Hepatocyte (in vitro differentiated cells): ENCODE results near the gene IGSF11. TPM values are rescaled to one million over a fixed set of nuclear protein-coding genes. Genes with fewer than 3 reads are reported as not detected.

Experiments
- DNase-seq: peaks from one replicate; pipeline ENCODE4 v3.0.0-alpha.2; 2016; ENCODE audit warnings: low spot score
- H2AFZ ChIP-seq: fragments of 200-600 bp; sonication (generic); 2 replicates; pipeline ENCODE4 v1.6.0; 2016; ENCODE audit warnings: antibody characterized with exemption, mild to moderate bottlenecking
- H3K27ac ChIP-seq: fragments of 200-600 bp; sonication (generic); 2 replicates; pipeline ENCODE4 v1.5.1; 2016; ENCODE audit warnings: mild to moderate bottlenecking
- H3K27me3 ChIP-seq: fragments of 200-600 bp; sonication (generic); 2 replicates; pipeline ENCODE4 v1.6.1; 2016
- H3K36me3 ChIP-seq: fragments of 200-600 bp; sonication (generic); replicated peaks from 2 replicates; pipeline ENCODE4 v1.5.1; 2016; ENCODE audit warnings: low read depth; ENCODE audit not compliant: insufficient read depth
- H3K4me1 ChIP-seq: fragments of 200-600 bp; sonication (generic); 2 replicates; pipeline ENCODE4 v1.5.1; 2016; ENCODE audit warnings: mild to moderate bottlenecking, moderate library complexity; ENCODE audit not compliant: insufficient read depth
- H3K4me2 ChIP-seq: fragments of 200-600 bp; sonication (generic); 2 replicates; pipeline ENCODE4 v1.6.0; 2016
- H3K4me3 ChIP-seq: fragments of 200-600 bp; sonication (generic); 2 replicates; pipeline ENCODE4 v1.5.1; 2016; ENCODE audit warnings: mild to moderate bottlenecking
- H3K79me2 ChIP-seq: fragments of 200-600 bp; sonication (generic); 2 replicates; pipeline ENCODE4 v1.6.0; 2017; ENCODE audit warnings: mild to moderate bottlenecking
- H3K9me2 ChIP-seq: fragments of 200-600 bp; sonication (generic); replicated peaks from 2 replicates; pipeline ENCODE4 v1.6.0; 2017; ENCODE audit warnings: mild to moderate bottlenecking; ENCODE audit not compliant: insufficient read depth
- H3K9me3 ChIP-seq: fragments of 200-600 bp; sonication (generic); 2 replicates; pipeline ENCODE4 v1.5.1; 2016; ENCODE audit warnings: low read depth, mild to moderate bottlenecking
- H4K20me1 ChIP-seq: fragments of 200-600 bp; sonication (generic); 2 replicates; pipeline ENCODE4 v1.6.0; 2016; ENCODE audit warnings: mild to moderate bottlenecking; ENCODE audit not compliant: insufficient read depth, poor library complexity, severe bottlenecking
- CTCF ChIP-seq: fragments of 200-600 bp; sonication (generic); IDR thresholded peaks from 2 replicates; pipeline ENCODE4 v1.5.1; 2016; ENCODE audit warnings: antibody characterized with exemption, mild to moderate bottlenecking; ENCODE audit not compliant: poor library complexity
- EZH2 ChIP-seq: fragments of 200-600 bp; sonication (generic); IDR thresholded peaks from 2 replicates; pipeline ENCODE4 v1.6.1; 2016; ENCODE audit warnings: antibody characterized with exemption, mild to moderate bottlenecking, borderline replicate concordance
- EZH2phosphoT487 ChIP-seq: fragments of 200-600 bp; sonication (generic); IDR thresholded peaks from one replicate; pipeline ENCODE4 v1.6.1; 2018; ENCODE audit warnings: antibody characterized with exemption, mild to moderate bottlenecking, low read depth, moderate library complexity; ENCODE audit not compliant: unreplicated experiment, severe bottlenecking
- WGBS: methylation state at CpG from one replicate; pipeline ENCODE4 v1.1.6; 2016; ENCODE audit warnings: low lambda C conversion rate; ENCODE audit errors: missing lambda C conversion rate; 5-methylcytosine and 5-hydroxymethylcytosine counted together
- polyA plus RNA-seq: library from polyadenylated mRNA; unstranded; fragments of >200 nt; fragmentation: Nextera tagmentation; extraction: Ambion mirVana; gene quantifications from 2 replicates; pipeline ENCODE4 v1.2.1, GENCODE V29; 2016
- total RNA-seq: library from RNA; depleted of rRNA; stranded (reverse); fragments of >200 nt; gene quantifications from 2 replicates; pipeline ENCODE4 v1.2.3, GENCODE V29; 2014

The IGSF11 gene
- total and polyA plus RNA-seq, 2 experiments from 2014 or later: 1.0 TPM; not detected in 1

- H3K9me3 ChIP-seq: no peaks in the 10 kb centered on the region
- H2AFZ ChIP-seq: no peak overlapping the region
- peak; percentile 29 for DNase-seq
- no peaks in the 10 kb centered on the region for H3K9me2 ChIP-seq
- no peaks in the 10 kb centered on the region for H3K4me1 ChIP-seq
- 39% methylated on average over 2 of the region's 2 CpGs for WGBS
- no peak overlapping the region for H3K27ac ChIP-seq
- no peaks in the 10 kb centered on the region for H3K27me3 ChIP-seq
- TF ChIP-seq CTCF: no peak
- TF ChIP-seq EZH2phosphoT487: no peak
- no peak for TF ChIP-seq EZH2
- no peak overlapping the region for H3K4me3 ChIP-seq
- no peaks in the 10 kb centered on the region for H4K20me1 ChIP-seq
- H3K4me2 ChIP-seq: no peak overlapping the region
- H3K79me2 ChIP-seq: no peaks in the 10 kb centered on the region
- no peaks in the 10 kb centered on the region for H3K36me3 ChIP-seq
Measured at GRCh38 chr3:118987477-118987876, 47.2 kb downstream of the IGSF11 start.

- Histone ChIP-seq H3K27ac (no peak overlapping the region), H3K9me2 (no peaks in the 10 kb centered on the region), H3K4me1 (no peaks in the 10 kb centered on the region), H4K20me1 (no peaks in the 10 kb centered on the region), H3K27me3 (no peaks in the 10 kb centered on the region), H3K4me2 (no peak overlapping the region), H3K4me3 (no peak overlapping the region), H3K36me3 (no peaks in the 10 kb centered on the region), H2AFZ (no peak overlapping the region), H3K9me3 (no peaks in the 10 kb centered on the region), H3K79me2 (no peaks in the 10 kb centered on the region)
- 89% methylated on average over 2 of the region's 2 CpGs for WGBS
- DNase-seq: no peak
- TF ChIP-seq EZH2phosphoT487 (no peak), CTCF (no peak), EZH2 (no peak)
Measured at GRCh38 chr3:118986734-118987133, 47.9 kb downstream of the IGSF11 start.

GRCh38 chr3:118984699-118985098 is 49.9 kb downstream of the IGSF11 start:
- Histone ChIP-seq H3K79me2 (no peaks in the 10 kb centered on the region), H3K4me2 (no peak overlapping the region), H3K4me1 (no peaks in the 10 kb centered on the region), H3K4me3 (no peak overlapping the region), H3K9me3 (no peaks in the 10 kb centered on the region), H4K20me1 (no peaks in the 10 kb centered on the region), H2AFZ (no peak overlapping the region), H3K27ac (no peak overlapping the region), H3K36me3 (no peaks in the 10 kb centered on the region), H3K9me2 (no peaks in the 10 kb centered on the region), H3K27me3 (no peaks in the 10 kb centered on the region)
- no peak for DNase-seq
- 47% methylated on average over 2 of the region's 2 CpGs for WGBS
- no peak for TF ChIP-seq CTCF
- TF ChIP-seq EZH2: no peak
- TF ChIP-seq EZH2phosphoT487: no peak
